Prostate gland (tissue), 2 donors: ENCODE data around the gene C6orf132. TPM values are rescaled to one million over a fixed set of nuclear protein-coding genes. Genes with fewer than 3 reads are reported as not detected.

ENCODE experiments used
- DNase-seq: peaks from one replicate; pipeline ENCODE4 v3.0.0-alpha.2; 2019; ENCODE audit warnings: low spot score
- H3K27ac ChIP-seq, 2 donors: fragments of 200-600 bp; sonication (generic); 2 replicates each; pipeline ENCODE4 v1.5.1; 2017 to 2019
- H3K27me3 ChIP-seq: fragments of 200-600 bp; sonication (generic); replicated peaks from 2 replicates; pipeline ENCODE4 v1.5.1; 2019; ENCODE audit not compliant: insufficient read depth
- H3K36me3 ChIP-seq, 2 donors: fragments of 200-600 bp; sonication (generic); 1 replicate in 1 of 2; 2 replicates in 1 of 2; pipeline versions ENCODE4 v1.5.1 to v1.8.1; 2017 to 2019
- H3K4me1 ChIP-seq: fragments of 200-600 bp; sonication (generic); replicated peaks from 2 replicates; pipeline ENCODE4 v1.5.1; 2019
- H3K4me3 ChIP-seq, 2 donors: fragments of 200-600 bp; sonication (generic); 2 replicates each; pipeline ENCODE4 v1.5.1; 2017 to 2019
- H3K9me3 ChIP-seq: fragments of 200-600 bp; sonication (generic); 2 replicates; pipeline ENCODE4 v1.5.1; 2017
- CTCF ChIP-seq, 4 experiments: fragments of 200-600 bp in 2 of 4; fragments of 450-650 bp in 2 of 4; sonication (generic) in 2 of 4; IDR thresholded peaks; 1 replicate in 3 of 4; 2 replicates in 1 of 4; pipeline ENCODE4 v1.5.1; 2016 to 2019; ENCODE audit warnings: antibody characterized with exemption in 4 of 4, mild to moderate bottlenecking in 2 of 4, moderate library complexity in 2 of 4
- POLR2A ChIP-seq: fragments of 450-650 bp; IDR thresholded peaks from one replicate; pipeline ENCODE4 v1.6.1; 2016; ENCODE audit warnings: antibody characterized with exemption, mild to moderate bottlenecking
- POLR2AphosphoS5 ChIP-seq: sonication (generic); formaldehyde crosslinking; IDR thresholded peaks from one replicate; pipeline ENCODE4 v1.6.1; 2017; ENCODE audit warnings: antibody characterized with exemption
- WGBS: methylation state at CpG from one replicate; pipeline ENCODE4 v1.1.5; 2018; 5-methylcytosine and 5-hydroxymethylcytosine counted together
- intact Hi-C: fragments of 100-400 bp; cut with DNase I; formaldehyde crosslinking; loops from one replicate; pipeline ENCODE4 v1.14.2; 2022
- total RNA-seq, 2 donors: library from RNA; depleted of rRNA; stranded (reverse); fragments of >200 nt; gene quantifications; one replicate each; pipeline ENCODE4 v1.1.0, GENCODE V29; 2016

C6orf132 gene
- total RNA-seq, 2 donors from 2014 or later = 30.8 to 45.9 TPM

- intact Hi-C loops = loop anchor here (2.0 kb wide), 1 partner anchor 90 kb away; no protein-coding TSS in a partner anchor
Measured at GRCh38 chr6:42166444-42167141, 24.2 kb upstream of the C6orf132 start.

GRCh38 chr6:42165016-42165415, 22.6 kb upstream of the C6orf132 start:
- DNase-seq = no peak
- Histone ChIP-seq H3K36me3 (no peaks in the 10 kb centered on the region), H3K4me1 (no peaks in the 10 kb centered on the region), H3K27me3 (no peaks in the 10 kb centered on the region), H3K9me3 (no peaks in the 10 kb centered on the region), H3K27ac (no peak overlapping the region), H3K4me3 (no peak overlapping the region)
- TF ChIP-seq POLR2A (no peak), CTCF (IDR thresholded peaks at IDR 0.05) (no peak), POLR2AphosphoS5 (no peak)
- 82% methylated on average over 9 of the region's 9 CpGs for WGBS
- intact Hi-C loops = no loop called here

More at GRCh38 chr6:42166444-42167141, 24.2 kb upstream of the C6orf132 start:
- WGBS = 7% methylated on average over 8 of the region's 8 CpGs
- Histone ChIP-seq H3K27me3 (no peaks in the 10 kb centered on the region), H3K36me3 (no peaks in the 10 kb centered on the region), H3K4me1 (no peaks in the 10 kb centered on the region), H3K9me3 (no peaks in the 10 kb centered on the region), H3K4me3 (no peak overlapping the region), H3K27ac (no peak overlapping the region)
- peak; percentile 71 for DNase-seq
- no peak for TF ChIP-seq POLR2A
- TF ChIP-seq CTCF (IDR thresholded peaks at IDR 0.05) = peak; percentile 80 to 98 (median 92)
- peak; percentile 32 for TF ChIP-seq POLR2AphosphoS5

DNA sequence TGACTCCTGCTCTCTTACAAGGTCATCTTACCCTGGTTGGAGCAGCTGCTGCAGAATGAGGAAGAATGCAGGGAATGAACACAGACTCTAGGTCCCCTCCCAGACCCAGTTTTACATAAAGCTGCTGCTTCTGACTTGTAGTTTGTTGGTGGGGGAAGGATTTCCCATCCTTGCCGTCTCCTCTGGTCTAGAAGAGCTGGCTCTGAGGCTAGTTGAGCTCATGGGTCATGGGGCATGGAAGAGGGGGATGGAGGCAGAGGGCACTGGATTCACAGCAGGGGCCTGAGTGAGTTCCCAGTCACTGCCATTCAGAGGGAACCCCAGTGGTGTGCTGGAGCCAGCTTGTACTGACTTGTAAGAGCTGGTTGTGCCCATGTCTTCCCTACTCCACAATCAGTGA, 21.6 kb upstream of the C6orf132 start:
- TF ChIP-seq POLR2A (no peak), CTCF (IDR thresholded peaks at IDR 0.05) (no peak), POLR2AphosphoS5 (no peak)
- intact Hi-C loops = no loop called here
- WGBS = 80% methylated on average over 1 of the region's 1 CpG
- no peaks in the 10 kb centered on the region for H3K27me3 ChIP-seq
- no peaks in the 10 kb centered on the region for H3K9me3 ChIP-seq
- H3K27ac ChIP-seq = no peak overlapping the region
- no peaks in the 10 kb centered on the region for H3K36me3 ChIP-seq
- no peaks in the 10 kb centered on the region for H3K4me1 ChIP-seq
- no peak for DNase-seq
- H3K4me3 ChIP-seq = no peak overlapping the region

- Histone ChIP-seq H3K4me1 (no peaks in the 10 kb centered on the region), H3K36me3 (no peaks in the 10 kb centered on the region), H3K4me3 (no peak overlapping the region), H3K27me3 (no peaks in the 10 kb centered on the region), H3K9me3 (no peaks in the 10 kb centered on the region), H3K27ac (no peak overlapping the region)
- 90% methylated on average over 13 of the region's 13 CpGs for WGBS
- no peak for TF ChIP-seq POLR2AphosphoS5
- no peak for TF ChIP-seq CTCF (IDR thresholded peaks at IDR 0.05)
- TF ChIP-seq POLR2A = no peak
- intact Hi-C loops = no loop called here
- no peak for DNase-seq
Measured at GRCh38 chr6:42162812-42163211, 20.4 kb upstream of the C6orf132 start.

- DNase-seq = no peak
- Histone ChIP-seq H3K27ac (no peak overlapping the region), H3K27me3 (no peaks in the 10 kb centered on the region), H3K4me3 (no peak overlapping the region), H3K36me3 (no peaks in the 10 kb centered on the region), H3K4me1 (no peaks in the 10 kb centered on the region), H3K9me3 (no peaks in the 10 kb centered on the region)
- intact Hi-C loops = no loop called here
- TF ChIP-seq CTCF (IDR thresholded peaks at IDR 0.05) = no peak
- TF ChIP-seq POLR2AphosphoS5 = no peak
- TF ChIP-seq POLR2A = no peak
- 77% methylated on average over 7 of the region's 7 CpGs for WGBS
Measured at GRCh38 chr6:42162384-42162783, 20.0 kb upstream of the C6orf132 start.
